AG09319 (cell line): ENCODE measurements around the gene ATXN7L2.
A peak's percentile ranks its signal among the peaks of the same experiment; 100 is the strongest.
"Not testable (repeated sequence)": the region's sequence is repeated elsewhere in the genome, so short reads cannot be mapped to it uniquely, and the experiment has no call there.

Experiments
- DNase-seq: peaks from one replicate; pipeline ENCODE4 v3.0.0-alpha.2; 2010; ENCODE audit warnings: low read depth; ENCODE audit errors: extremely low read depth
- TF ChIP-seq, protein P1 (sequence below): IDR thresholded peaks from 2 replicates; pipeline ENCODE4 v1.5.1; 2011; ENCODE audit warnings: low read depth, mild to moderate bottlenecking, inconsistent platforms, low read length, moderate library complexity

ATXN7L2 gene, protein sequence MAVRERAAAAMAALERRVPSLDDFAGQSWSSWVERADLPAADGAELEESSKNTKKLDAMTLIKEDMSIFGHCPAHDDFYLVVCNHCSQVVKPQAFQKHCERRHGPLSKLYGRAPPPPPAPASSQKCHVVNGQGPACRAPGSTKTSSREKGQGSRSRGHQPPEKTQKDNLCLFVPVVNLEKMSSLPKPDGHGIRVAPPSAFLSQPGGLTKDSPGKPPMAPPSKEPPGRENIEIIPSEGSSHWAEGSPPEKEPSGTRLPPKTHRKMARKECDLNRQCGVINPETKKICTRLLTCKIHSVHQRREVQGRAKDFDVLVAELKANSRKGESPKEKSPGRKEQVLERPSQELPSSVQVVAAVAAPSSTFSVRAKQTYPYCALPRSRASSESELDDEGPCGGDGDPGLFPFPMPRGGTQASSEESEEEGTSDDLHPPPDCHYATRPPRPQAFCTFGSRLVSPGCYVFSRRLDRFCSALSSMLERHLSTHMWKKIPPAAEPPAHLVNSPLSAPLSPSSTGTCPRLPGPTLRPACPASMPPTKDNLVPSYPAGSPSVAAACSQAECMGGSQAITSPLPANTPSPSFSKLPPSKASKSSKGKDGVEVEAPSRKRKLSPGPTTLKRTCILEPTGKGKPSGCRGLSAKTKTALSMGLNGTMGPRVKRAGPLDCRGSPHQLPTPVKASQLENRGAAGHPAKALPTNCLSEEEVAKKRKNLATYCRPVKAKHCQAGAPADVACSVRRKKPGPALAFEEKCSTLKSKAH

DNA sequence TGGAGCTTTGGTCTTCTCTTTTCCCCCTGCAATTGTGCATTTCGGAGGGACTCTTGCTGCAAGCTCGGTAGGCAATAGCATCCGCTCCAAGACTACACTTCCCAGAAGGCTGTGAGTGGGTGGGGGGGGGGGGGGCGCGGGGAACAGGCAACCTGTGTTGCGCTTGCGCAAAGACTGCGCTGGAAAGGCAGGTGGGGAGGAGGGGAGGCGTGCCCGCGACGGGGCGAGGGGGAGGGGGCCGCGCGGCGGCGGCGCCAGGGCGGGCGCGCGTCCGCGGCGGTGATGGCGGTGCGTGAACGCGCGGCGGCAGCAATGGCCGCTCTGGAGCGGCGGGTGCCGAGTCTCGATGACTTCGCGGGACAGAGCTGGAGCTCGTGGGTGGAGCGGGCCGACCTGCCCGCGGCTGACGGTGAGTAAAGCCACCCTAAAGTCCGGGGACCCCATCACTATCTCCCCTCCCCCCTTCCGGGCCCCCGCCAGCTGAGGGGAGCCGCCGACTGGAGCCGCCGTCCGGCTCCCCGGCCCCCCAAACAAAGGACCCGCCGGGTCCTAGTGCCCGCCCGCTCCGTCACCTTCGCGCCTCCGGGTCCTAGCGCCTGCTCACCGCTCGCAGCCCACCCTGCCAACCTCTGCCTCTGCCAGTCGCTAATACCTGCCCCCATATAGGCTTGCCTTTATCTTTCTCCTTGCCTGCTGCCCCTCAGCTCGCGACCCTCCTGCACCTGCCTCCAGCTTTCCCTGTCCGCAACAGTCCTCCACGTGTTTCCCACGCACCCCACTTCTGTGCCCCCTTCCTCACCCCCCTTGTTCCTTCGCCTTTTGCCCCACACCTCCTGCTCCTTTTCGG, at the start of gene ATXN7L2:
ATXN7L2 (plus strand) TSS at position 234 of the 847 bp plus-strand sequence; CDS start at position 283, 49 bp downstream.
- DNase-seq: peak; percentile 79
- TF ChIP-seq, protein P1, sequence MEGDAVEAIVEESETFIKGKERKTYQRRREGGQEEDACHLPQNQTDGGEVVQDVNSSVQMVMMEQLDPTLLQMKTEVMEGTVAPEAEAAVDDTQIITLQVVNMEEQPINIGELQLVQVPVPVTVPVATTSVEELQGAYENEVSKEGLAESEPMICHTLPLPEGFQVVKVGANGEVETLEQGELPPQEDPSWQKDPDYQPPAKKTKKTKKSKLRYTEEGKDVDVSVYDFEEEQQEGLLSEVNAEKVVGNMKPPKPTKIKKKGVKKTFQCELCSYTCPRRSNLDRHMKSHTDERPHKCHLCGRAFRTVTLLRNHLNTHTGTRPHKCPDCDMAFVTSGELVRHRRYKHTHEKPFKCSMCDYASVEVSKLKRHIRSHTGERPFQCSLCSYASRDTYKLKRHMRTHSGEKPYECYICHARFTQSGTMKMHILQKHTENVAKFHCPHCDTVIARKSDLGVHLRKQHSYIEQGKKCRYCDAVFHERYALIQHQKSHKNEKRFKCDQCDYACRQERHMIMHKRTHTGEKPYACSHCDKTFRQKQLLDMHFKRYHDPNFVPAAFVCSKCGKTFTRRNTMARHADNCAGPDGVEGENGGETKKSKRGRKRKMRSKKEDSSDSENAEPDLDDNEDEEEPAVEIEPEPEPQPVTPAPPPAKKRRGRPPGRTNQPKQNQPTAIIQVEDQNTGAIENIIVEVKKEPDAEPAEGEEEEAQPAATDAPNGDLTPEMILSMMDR: no peak

DNA sequence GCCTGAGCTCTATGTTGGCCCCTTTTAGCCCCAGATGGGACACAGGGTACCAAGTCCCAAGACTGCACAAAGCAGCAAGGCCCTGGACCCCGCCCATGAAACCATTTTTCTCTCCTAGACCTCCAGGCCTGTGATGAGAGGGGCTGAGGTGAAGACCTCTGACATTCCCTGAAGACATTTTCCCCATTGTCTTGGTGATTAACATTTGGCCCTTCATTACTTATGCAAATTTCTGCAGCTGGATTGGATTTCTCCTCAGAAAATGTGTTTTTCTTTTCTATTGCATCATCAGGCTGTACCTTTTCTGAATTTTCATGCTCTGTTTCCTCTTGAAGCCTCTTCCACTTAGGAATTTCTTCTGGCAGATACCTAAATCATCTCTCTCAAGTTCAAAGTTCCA, 49.2 kb upstream of the ATXN7L2 start:
- TF ChIP-seq, protein P1: no peak
- no peak for DNase-seq

DNA sequence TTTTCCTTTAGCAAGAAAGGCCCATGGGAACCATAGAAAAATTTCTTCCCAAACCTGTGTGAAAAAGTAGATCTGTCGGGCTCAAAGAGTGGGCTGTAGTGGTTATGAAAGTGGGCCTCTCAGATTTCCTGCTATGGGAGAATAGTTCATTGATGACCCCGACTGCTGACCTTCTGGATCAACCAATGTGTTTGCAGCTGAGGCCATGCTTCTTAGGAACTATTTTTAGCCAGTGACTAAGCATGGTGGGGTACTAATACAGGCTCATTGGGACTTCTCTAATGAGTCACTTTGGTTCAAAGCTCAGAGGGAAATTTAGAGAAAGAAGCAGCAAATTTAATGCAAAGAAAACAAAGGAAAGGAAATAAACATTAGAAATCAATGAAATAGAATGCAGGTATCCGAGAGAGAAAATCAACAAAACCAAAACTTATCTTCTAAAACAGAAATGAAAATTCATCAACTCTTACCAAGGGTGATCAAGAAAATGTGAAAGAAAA, 44.9 kb upstream of the ATXN7L2 start:
- peak; percentile 51 for DNase-seq
- TF ChIP-seq, protein P1: no peak

DNA sequence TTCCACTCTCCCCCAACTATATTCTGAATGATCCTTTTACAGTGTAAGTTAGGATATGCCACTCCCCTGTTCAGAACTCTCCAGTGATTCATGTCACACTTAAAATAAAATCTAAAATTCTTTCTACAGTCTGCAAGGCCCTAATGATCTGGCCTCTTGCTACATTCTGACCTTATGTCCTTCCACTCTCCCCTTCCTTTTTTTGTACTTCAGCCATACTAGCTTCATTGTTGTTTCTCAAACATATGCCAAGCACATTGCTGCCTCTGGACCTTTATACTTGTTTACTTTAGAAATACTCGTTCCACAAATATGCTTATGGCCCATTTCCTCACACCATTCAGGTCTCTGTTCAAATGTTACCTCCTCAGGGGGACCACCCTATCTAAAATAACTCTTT, 42.6 kb upstream of the ATXN7L2 start:
- no peak for DNase-seq

DNA sequence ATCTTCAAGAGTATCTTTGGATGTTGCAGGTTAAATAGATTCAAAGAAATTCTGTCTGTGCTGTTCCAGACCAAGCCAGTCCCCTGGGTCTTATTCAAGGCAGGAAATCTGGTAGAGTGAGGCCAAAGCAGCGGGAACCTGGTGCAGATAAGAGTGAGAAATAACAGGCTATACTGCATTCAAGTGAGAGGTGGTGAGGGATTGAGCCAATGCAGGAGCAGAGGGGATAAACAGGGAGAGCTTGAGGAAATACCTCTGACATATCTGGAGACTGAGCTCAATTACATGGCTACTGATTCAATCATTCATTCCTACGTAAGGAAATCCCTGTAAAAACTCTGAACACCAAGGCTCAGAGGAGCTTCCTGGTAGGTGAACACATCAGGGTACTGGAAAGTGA, 40.2 kb upstream of the ATXN7L2 start:
- TF ChIP-seq, protein P1: no peak
- no peak for DNase-seq

More for the DNA sequence above, 42.6 kb upstream of the ATXN7L2 start:
- TF ChIP-seq, protein P1: no peak

DNA sequence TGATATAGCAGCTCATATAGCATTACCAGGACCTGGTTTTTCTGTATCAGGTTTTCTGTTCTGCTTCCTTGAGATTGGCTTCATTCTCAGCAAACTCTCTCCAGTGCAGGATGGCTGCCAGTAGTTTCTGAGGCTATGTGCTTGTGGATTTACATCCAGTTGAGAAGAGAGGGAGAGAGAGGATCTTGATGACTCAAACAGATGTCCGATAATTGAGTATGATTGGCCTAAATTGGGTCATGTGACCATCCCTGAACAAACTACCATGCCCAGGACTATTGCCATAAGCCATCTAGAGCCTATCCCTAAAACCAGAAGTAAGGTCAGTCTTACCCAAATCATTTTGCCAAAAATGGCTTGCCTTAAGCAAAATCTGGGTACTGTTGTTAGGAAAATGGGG, 39.4 kb upstream of the ATXN7L2 start:
- DNase-seq: no peak
- TF ChIP-seq, protein P1: no peak

DNA sequence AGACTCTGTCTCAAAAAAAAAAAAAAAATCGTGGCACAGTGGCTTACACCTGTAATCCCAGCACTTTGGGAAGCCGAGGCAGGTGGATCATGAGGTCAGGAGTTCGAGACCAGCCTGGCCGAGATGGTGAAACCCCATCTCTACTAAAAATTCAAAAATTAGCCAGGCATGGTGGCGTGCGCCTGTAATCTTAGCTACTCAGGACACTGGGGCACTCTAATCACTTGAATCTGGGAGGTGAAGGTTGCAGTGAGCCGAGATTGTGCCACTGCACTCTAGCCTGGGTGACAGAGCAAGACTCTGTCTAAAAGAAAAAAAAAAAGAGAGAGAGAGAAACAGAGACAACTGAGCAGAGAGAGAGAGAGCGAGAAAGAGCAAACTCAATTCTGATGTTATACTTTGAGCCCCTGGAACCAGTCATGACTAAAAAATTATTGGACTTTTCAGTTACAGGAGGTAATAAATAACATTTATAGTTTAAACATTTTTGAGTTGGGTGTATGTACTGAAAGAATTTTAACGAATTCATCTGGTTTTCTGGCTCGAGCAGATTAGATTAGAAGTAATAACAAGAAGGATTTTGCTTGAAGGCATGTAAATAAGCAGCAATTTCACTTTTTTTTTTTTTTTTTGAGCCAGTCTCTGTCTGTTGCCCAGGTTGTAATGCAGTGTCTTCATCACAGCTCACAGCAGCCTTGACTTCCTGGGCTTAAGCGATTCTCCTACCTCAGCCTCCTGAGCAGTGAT, 37.6 kb upstream of the ATXN7L2 start:
- DNase-seq: not testable (repeated sequence)
